Large intestine (tissue), 3 donors: ENCODE measurements around the gene DCAF6. TPM values are rescaled to one million over a fixed set of nuclear protein-coding genes. Genes with fewer than 3 reads are reported as not detected.

Experiments
- DNase-seq, 2 donors: peaks; one replicate each; pipeline versions ENCODE4 v3.0.0 to v3.0.0-alpha.2; 2013
- H3K27ac ChIP-seq: one replicate; pipeline ENCODE4 v1.5.1; 2013; ENCODE audit warnings: low read length
- H3K27me3 ChIP-seq: 2 replicates; pipeline ENCODE4 v1.6.1; 2013; ENCODE audit warnings: low read length; ENCODE audit not compliant: control insufficient read depth, insufficient read depth
- H3K36me3 ChIP-seq: 2 replicates; pipeline ENCODE4 v1.6.1; 2013; ENCODE audit warnings: low read length; ENCODE audit not compliant: control insufficient read depth, insufficient read depth
- H3K4me1 ChIP-seq: one replicate; pipeline ENCODE4 v1.6.1; 2013; ENCODE audit warnings: low read length; ENCODE audit not compliant: control insufficient read depth, insufficient read depth
- H3K4me3 ChIP-seq: one replicate; pipeline ENCODE4 v1.5.1; 2013; ENCODE audit warnings: low read length
- H3K9me3 ChIP-seq: one replicate; pipeline ENCODE4 v1.6.1; 2013; ENCODE audit warnings: mild to moderate bottlenecking, low read depth, low read length, moderate library complexity; ENCODE audit not compliant: control insufficient read depth
- WGBS: methylation state at CpG from one replicate; pipeline ENCODE4 v1.1.5; 2013; ENCODE audit warnings: low lambda C conversion rate; ENCODE audit not compliant: insufficient coverage; 5-methylcytosine and 5-hydroxymethylcytosine counted together
- polyA plus RNA-seq: library from polyadenylated mRNA; unstranded; fragments of 120-200 nt; gene quantifications from one replicate; pipeline ENCODE4 v1.2.1, GENCODE V29; 2013

The DCAF6 gene
- polyA plus RNA-seq, 1 donor = 54.7 TPM

DNA sequence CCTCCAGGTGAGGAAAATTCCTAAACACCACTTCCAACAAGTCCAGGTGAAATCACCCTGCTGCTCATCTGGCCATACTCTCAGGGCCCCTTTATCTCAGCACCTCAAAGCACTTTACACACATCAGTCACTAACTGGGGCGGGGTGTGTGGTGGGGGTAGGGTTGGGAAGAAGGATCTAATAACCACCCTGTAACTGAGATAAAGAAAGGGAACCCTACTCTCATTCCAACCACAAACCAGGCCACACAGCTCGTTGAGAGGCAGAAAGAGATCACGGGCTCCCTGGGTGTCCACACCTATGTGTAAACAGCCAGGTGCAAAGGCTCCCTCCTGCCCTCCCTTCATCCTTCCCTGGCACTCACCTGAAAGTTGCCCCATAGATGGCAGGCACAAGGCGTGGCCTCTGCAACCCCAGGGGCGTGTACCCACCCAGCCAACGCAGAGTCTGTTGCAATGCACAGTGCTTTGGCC is 179.9 kb downstream of the DCAF6 start:
- H3K36me3 ChIP-seq = no peaks in the 10 kb centered on the region
- H3K4me3 ChIP-seq = no peak overlapping the region
- H3K4me1 ChIP-seq = peaks cover 20% of the 10 kb centered on the region
- no peaks in the 10 kb centered on the region for H3K27me3 ChIP-seq
- peaks cover 4% of the 10 kb centered on the region for H3K9me3 ChIP-seq
- WGBS = no CpG with 5 or more reads among the region's 6 CpGs
- H3K27ac ChIP-seq = peak overlapping the region; percentile 73
- peak; percentile 78 to 90 for DNase-seq

GRCh38 chr1:168119750-168120149 is 183.3 kb downstream of the DCAF6 start:
- Histone ChIP-seq H3K4me3 (no peak overlapping the region), H3K4me1 (peaks cover 22% of the 10 kb centered on the region), H3K27ac (no peak overlapping the region), H3K36me3 (no peaks in the 10 kb centered on the region), H3K9me3 (peaks cover 4% of the 10 kb centered on the region), H3K27me3 (no peaks in the 10 kb centered on the region)
- no peak for DNase-seq
- no CpG with 5 or more reads among the region's 4 CpGs for WGBS

- Histone ChIP-seq H3K4me3 (no peak overlapping the region), H3K27me3 (no peaks in the 10 kb centered on the region), H3K27ac (no peak overlapping the region), H3K36me3 (no peaks in the 10 kb centered on the region), H3K4me1 (peaks cover 15% of the 10 kb centered on the region), H3K9me3 (peaks cover 4% of the 10 kb centered on the region)
- no peak for DNase-seq
- no CpG with 5 or more reads among the region's 7 CpGs for WGBS
Measured at GRCh38 chr1:168121401-168122011, 185.0 kb downstream of the DCAF6 start.

DNA sequence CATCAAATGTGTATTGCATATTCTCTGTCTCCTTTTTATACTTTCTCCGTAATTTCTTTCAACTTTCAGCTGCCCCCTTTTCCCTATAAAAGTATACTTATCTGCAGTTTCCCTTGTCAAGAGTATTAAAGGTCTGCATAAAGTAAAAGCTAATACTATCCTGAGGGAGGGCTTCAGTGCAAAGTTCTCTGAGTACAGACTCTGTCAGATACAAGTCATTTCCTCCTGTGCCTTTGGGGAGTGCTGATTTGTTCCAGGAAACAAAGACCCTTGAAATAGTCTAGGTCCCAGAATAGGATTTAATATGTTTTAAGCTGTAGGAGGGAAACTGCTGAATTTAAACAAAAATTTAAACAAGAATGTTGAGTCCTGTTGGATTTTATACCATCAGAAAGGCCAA is 188.6 kb downstream of the DCAF6 start:
- H3K4me3 ChIP-seq = no peak overlapping the region
- WGBS = no CpG with 5 or more reads among the region's 1 CpG
- H3K27ac ChIP-seq = no peak overlapping the region
- no peaks in the 10 kb centered on the region for H3K9me3 ChIP-seq
- no peaks in the 10 kb centered on the region for H3K27me3 ChIP-seq
- peak in 1 of 2 donors; percentile 67 for DNase-seq
- no peaks in the 10 kb centered on the region for H3K36me3 ChIP-seq
- H3K4me1 ChIP-seq = peaks cover 6% of the 10 kb centered on the region

Other genes with a start within 250 kb of the DCAF6 start
- gene MPZL1, start 214.7 kb upstream of the DCAF6 start, polyA plus RNA-seq = 105 TPM
- 0.25 TPM for gene ADCY10, start 22.5 kb upstream of the DCAF6 start, polyA plus RNA-seq
- gene MPC2, start 389 bp downstream of the DCAF6 start, polyA plus RNA-seq = 149 TPM
- gene GPR161, start 200.2 kb downstream of the DCAF6 start, polyA plus RNA-seq = 7.7 TPM
- gene TIPRL, start 242.3 kb downstream of the DCAF6 start, polyA plus RNA-seq = 35.3 TPM